Left ventricle myocardium inferior (tissue), 1 donor: ENCODE results near the gene CTXN1. TPM values are rescaled to one million over a fixed set of nuclear protein-coding genes. Genes with fewer than 3 reads are reported as not detected.
"Not testable (repeated sequence)": the region's sequence is repeated elsewhere in the genome, so short reads cannot be mapped to it uniquely, and the experiment has no call there.

ENCODE experiments used
- DNase-seq: peaks from one replicate; pipeline ENCODE4 v3.0.0-alpha.2; 2020
- H3K27ac ChIP-seq: fragments of 200-600 bp; replicated peaks from 2 replicates; pipeline ENCODE4 v1.8.0; 2021
- H3K27me3 ChIP-seq: fragments of 200-600 bp; 2 replicates; pipeline ENCODE4 v1.8.0; 2021; ENCODE audit warnings: low read depth
- H3K36me3 ChIP-seq: fragments of 200-600 bp; 2 replicates; pipeline ENCODE4 v1.8.0; 2021
- H3K4me1 ChIP-seq: fragments of 200-600 bp; 2 replicates; pipeline ENCODE4 v1.8.0; 2021
- H3K4me3 ChIP-seq: fragments of 200-600 bp; 2 replicates; pipeline ENCODE4 v1.8.0; 2021; ENCODE audit warnings: mild to moderate bottlenecking, moderate library complexity
- H3K9me3 ChIP-seq: fragments of 200-600 bp; replicated peaks from 2 replicates; pipeline ENCODE4 v1.8.0; 2021
- intact Hi-C: fragments of 100-400 bp; cut with micrococcal nuclease; formaldehyde crosslinking; loops from one replicate; pipeline ENCODE4 v1.11.0; 2022
- total RNA-seq: library from RNA; stranded (reverse); fragmentation: NEBNext Ultra II Directional; extraction: Animal tissue kit (Norgen Biotek cat#: 25700); gene quantifications from one replicate; pipeline ENCODE4 v1.2.1, GENCODE V29; 2021
- TF ChIP-seq, protein P1 (sequence below): fragments of 200-600 bp; IDR thresholded peaks from 2 replicates; pipeline ENCODE4 v1.8.0; 2021; ENCODE audit warnings: antibody characterized with exemption, mild to moderate bottlenecking, borderline replicate concordance
- donor health status: DM: no; HTN: yes; CAD: no; lungs with severe emphysema.

The CTXN1 gene
- total RNA-seq, 1 donor from 2014 or later = 0.22 TPM

DNA sequence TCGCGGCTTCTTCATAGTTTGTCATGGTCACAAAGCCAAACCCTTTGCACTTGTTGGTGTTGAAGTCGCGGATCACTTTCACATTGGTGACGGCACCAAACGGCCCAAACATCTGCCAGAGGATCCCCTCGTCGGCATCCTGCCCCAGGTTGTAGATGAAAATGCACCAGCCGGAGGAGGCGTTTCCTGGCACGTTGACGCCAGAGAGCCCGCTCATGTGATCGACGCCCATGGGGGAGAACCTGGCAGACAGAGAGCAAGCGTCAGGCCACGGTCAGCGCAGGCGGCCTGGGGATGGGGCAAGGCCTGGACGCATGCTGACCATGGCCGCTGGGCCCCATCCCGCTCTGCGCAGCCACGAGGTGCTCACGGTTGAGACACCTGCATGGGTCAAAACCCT lies 37.6 kb upstream of the CTXN1 start:
- DNase-seq = no peak
- no peak overlapping the region for H3K27ac ChIP-seq
- intact Hi-C loops = no loop called here
- TF ChIP-seq, protein P1, sequence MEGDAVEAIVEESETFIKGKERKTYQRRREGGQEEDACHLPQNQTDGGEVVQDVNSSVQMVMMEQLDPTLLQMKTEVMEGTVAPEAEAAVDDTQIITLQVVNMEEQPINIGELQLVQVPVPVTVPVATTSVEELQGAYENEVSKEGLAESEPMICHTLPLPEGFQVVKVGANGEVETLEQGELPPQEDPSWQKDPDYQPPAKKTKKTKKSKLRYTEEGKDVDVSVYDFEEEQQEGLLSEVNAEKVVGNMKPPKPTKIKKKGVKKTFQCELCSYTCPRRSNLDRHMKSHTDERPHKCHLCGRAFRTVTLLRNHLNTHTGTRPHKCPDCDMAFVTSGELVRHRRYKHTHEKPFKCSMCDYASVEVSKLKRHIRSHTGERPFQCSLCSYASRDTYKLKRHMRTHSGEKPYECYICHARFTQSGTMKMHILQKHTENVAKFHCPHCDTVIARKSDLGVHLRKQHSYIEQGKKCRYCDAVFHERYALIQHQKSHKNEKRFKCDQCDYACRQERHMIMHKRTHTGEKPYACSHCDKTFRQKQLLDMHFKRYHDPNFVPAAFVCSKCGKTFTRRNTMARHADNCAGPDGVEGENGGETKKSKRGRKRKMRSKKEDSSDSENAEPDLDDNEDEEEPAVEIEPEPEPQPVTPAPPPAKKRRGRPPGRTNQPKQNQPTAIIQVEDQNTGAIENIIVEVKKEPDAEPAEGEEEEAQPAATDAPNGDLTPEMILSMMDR = no peak
- no peaks in the 10 kb centered on the region for H3K9me3 ChIP-seq
- no peaks in the 10 kb centered on the region for H3K4me1 ChIP-seq
- H3K36me3 ChIP-seq = peaks cover 75% of the 10 kb centered on the region
- no peak overlapping the region for H3K4me3 ChIP-seq
- H3K27me3 ChIP-seq = no peaks in the 10 kb centered on the region

- Histone ChIP-seq H3K4me3 (no peak overlapping the region), H3K9me3 (no peaks in the 10 kb centered on the region), H3K27me3 (no peaks in the 10 kb centered on the region), H3K4me1 (no peaks in the 10 kb centered on the region), H3K36me3 (peaks cover 77% of the 10 kb centered on the region), H3K27ac (no peak overlapping the region)
- TF ChIP-seq, protein P1 = no peak
- intact Hi-C loops = no loop called here
- DNase-seq = no peak
These were observed 36.8 kb upstream of the CTXN1 start for GRCh38 chr19:7962644-7963268.

DNA sequence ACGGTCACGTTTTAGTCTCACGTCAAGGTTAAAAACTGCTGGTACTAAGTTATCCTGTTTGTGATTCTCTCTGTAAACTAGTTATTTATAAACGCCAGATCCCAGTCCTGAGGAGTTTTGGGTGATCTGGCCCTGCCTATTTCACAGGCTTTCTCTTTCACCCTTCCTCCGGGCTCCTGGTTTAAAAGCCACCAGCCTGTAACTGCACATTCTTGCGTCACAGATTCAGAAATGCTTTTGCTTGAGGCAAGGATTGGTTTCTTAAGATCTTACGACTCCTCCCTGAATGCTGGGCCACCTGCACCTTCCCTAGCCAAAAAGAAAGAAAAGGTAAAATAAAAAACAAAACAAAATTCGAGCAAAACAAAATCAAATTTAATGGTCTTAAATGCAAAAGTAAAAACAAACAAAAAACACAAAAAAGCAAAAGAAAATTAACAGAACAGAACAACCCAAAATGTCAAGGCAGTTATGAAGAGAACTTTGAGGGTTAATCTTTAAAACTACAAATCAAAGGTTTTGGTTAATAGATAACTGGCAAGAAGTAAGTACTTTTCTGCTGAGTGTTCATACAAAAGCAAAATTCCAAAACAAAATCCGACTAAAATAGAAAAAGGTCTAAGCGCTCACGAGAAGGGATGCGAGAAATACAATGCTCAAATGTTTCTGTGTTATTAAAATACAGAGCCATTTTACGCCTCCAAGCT lies 36.1 kb upstream of the CTXN1 start:
- intact Hi-C loops = no loop called here
- DNase-seq = no peak
- TF ChIP-seq, protein P1 = no peak
- peaks cover 72% of the 10 kb centered on the region for H3K36me3 ChIP-seq
- no peaks in the 10 kb centered on the region for H3K27me3 ChIP-seq
- H3K4me1 ChIP-seq = no peaks in the 10 kb centered on the region
- no peak overlapping the region for H3K27ac ChIP-seq
- no peaks in the 10 kb centered on the region for H3K9me3 ChIP-seq
- H3K4me3 ChIP-seq = no peak overlapping the region

GRCh38 chr19:7961082-7961481 lies 35.1 kb upstream of the CTXN1 start:
- H3K27ac ChIP-seq, H3K4me3 ChIP-seq, H3K27me3 ChIP-seq, H3K9me3 ChIP-seq, DNase-seq, intact Hi-C loops, H3K4me1 ChIP-seq: not testable (repeated sequence)
- peaks cover 62% of the 10 kb centered on the region for H3K36me3 ChIP-seq

DNA sequence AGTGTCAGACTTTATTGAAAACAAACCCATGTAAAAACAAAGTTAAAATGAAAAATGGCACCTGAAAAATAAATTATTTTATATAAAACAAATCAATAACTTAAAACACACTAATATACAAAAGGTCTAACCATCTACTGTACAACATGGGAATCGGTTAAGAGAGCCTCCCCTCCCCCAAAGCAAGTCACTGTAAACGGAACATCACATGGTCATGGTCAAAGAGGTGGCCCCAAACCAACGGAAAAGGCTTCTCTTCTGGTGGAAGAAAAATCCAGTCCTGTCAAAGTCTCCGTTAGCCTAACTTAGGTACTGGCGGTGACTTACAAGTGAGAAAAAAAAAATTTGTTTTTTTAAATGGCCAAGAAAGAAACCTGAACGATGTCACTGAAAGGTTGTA lies 33.3 kb upstream of the CTXN1 start:
- Histone ChIP-seq H3K4me3 (no peak overlapping the region), H3K9me3 (no peaks in the 10 kb centered on the region), H3K36me3 (peaks cover 44% of the 10 kb centered on the region), H3K4me1 (no peaks in the 10 kb centered on the region), H3K27ac (no peak overlapping the region), H3K27me3 (no peaks in the 10 kb centered on the region)
- no peak for DNase-seq
- TF ChIP-seq, protein P1 = no peak
- intact Hi-C loops = no loop called here

DNA sequence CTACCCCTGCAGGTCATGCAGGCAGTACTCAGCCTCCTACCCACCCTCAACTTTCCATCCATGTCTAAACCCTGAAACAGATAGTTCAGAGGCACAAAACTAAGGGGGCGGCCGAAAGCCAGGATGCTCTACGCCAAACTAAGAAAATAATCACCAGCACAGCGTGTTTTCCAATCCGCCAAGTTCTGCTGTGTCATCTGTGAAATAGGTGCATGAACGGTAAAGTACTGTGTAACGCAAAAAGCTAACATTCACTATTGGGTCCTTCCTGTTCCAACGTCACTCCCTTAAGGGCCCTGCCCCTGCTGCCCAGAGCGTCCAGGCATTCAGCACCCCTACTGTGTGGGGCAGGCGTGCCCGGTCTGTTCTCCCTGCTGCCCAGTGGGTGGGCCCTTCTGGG lies 29.8 kb upstream of the CTXN1 start:
- Histone ChIP-seq H3K27ac (no peak overlapping the region), H3K36me3 (peaks cover 8% of the 10 kb centered on the region), H3K27me3 (no peaks in the 10 kb centered on the region), H3K4me1 (peaks cover 19% of the 10 kb centered on the region), H3K9me3 (no peaks in the 10 kb centered on the region), H3K4me3 (no peak overlapping the region)
- TF ChIP-seq, protein P1 = no peak
- intact Hi-C loops = no loop called here
- no peak for DNase-seq
